Kidney capillary endothelial cell (primary cell): ENCODE measurements around the gene RALGAPA2.
A peak's percentile ranks its signal among the peaks of the same experiment; 100 is the strongest.
"Not testable (repeated sequence)": the region's sequence is repeated elsewhere in the genome, so short reads cannot be mapped to it uniquely, and the experiment has no call there.

ENCODE experiments used
- DNase-seq: peaks from one replicate; pipeline ENCODE4 v3.0.0-alpha.2; 2018; ENCODE audit warnings: low spot score

RALGAPA2 gene

DNA sequence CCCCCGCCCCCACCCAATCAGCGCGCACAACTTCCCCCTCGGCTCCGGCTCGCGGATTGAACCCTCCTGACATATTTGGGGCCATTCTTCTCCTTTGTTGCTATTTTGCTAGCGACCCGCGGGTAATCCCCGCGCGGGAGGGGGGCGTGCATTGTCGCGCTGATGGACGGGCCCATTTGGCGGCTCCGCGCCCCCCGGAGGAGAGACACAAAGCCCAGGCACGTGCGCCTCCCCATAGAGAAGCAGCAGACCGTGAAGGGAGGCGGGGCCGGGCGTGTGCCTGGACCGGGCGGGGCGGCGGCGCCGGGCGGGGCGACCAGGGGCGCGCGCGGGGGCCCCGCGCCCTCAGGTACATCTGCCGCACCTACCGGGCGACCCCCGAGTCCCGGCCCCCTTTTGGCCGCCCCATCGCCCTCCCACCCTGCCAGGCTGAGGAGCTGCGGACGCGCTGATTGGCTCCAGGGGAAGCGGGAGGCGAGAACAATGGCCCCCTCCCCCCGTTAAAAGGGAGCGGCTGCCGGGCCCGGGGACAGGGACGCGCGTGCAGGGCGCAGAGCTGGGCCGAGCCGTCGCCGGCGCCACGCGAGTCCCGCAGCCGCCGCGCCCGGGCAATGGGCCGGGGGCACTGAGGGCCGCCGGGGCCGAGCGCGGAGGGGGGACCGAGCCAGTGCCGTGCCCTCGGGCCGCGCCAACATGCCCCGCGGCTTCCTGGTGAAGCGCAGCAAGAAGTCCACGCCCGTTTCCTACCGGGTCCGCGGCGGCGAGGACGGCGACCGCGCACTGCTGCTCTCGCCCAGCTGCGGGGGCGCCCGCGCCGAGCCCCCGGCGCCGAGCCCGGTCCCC lies 344.6 kb downstream of the RALGAPA2 start, which contains the start of gene INSM1:
TSS of gene INSM1 (plus strand) at position 530 of the 843 bp plus-strand sequence. CDS start at position 694, 164 bp downstream.
- DNase-seq, result no peak

DNA sequence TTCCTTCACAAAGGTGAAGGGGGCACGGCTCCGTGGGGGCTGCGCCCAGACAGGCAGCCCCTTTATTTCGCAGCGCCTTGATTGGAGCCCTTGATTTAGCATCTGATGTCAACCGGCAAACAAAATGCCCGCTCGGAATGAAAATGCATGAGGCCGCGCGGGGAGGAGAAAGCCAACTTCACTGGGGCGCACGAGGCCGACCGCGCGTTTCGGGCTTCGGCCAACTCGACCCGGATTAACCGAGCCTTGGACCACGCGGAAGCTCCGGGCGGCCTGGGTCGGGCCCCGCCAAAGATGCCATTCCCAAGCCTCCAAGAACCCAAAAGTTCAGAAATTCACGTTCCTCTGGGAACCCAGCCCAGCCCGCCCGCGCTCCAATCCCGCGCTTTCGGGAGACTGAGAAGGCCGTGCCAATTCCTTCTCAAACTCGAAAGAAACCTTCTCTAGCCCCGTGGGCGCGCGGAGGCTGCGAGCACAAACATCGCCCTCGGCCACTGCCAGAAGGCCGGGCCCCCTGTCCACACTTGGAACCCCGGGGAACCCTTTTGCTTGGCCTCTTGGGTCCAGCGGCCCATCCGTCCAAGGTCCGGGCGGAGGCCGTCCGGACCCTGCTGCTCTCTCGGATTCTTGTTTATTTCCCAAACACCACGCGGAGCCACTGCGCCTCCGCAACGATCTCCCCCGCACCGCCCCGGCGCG lies 345.4 kb downstream of the RALGAPA2 start:
- DNase-seq, result no peak

DNA sequence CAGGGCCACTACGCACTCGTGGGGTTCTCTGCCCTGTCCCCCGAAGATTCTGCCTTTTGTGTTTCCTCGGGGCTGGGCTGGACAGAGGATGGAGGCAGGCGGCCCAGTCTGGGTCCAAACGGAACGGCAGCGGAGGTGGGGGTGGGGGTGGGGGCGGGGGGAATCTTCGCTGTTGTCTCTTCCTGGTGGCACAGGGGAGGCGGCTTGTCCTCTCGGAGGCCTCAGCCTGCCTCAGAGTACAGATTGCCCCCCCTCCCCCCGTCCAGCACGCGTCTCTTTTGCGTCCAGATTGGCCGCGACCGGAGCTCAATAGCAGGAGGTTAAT lies 345.9 kb downstream of the RALGAPA2 start:
- no peak for DNase-seq

DNA sequence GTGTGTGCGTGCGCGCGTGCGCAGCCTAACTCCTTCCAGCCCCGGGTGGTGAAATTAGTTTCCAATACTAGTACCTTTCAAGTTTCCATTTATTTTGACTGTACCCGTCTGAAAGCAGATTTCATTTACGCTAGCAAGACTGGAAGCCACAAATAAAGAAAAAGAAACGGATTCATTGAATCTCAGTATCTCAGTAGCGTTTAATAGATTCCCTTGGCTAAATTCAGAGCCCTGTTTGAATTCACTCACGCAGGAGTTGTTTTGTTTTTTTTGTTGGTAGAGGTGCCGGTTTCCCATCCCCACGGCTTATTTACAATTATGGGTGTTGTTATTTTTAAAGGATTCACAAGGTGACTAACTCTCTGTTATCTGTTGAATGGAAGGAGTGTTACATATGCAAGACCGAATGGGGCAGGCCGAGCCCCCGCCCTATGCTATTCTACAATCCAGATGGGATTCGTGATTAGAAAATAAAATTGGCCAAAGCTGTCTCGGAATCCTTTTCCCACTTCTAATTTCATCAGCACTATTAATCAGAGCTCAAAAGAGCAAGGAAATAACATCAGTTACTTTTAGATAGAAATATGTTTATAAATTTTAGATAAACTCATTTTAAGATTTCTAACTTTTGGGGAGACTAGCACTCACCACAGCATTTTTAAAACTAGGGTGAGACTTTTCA lies 346.8 kb downstream of the RALGAPA2 start:
- no peak for DNase-seq

DNA sequence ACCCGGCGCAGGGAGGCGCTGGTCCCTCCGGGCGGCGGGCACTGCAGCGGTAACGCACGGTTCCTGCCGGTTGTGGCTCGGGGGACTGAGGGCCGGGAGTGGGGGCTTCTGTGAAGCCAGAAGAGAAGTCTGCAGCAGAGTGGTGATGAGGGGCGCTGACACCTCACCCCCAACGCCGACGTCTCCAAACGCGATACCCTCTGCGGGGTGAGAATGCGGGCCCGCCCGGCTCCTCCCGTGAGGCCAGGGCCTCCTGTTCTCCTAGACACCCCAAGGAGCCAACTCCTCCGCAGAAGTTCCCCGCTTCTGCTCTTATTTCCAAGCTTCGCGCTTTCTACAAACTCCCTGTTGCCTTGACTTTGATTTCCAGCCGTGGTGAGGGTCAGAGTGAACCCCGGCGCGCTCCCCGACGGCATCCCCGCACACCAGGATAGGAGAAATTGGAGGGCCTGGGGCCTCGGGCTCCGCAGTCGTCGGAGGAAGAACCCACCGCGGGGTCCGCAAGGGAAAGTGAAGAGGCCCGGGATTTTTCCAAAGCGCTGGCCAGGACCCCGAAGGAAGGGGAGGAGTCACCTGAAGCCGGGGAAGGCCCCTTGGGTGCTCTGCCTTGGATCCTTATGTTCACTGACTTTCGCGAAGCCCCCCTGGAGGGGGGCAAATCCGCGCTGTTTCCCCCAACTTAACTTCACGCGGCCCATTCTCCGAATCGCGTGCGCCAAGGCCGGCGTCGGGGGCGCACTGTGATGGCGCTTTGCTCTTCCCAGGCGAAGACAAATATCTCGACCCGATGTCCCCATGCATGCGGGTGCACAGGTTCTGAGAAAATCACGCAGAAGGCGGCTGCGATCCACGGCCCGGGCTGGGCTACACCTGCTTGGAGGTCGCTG lies 347.6 kb downstream of the RALGAPA2 start:
- no peak for DNase-seq

DNA sequence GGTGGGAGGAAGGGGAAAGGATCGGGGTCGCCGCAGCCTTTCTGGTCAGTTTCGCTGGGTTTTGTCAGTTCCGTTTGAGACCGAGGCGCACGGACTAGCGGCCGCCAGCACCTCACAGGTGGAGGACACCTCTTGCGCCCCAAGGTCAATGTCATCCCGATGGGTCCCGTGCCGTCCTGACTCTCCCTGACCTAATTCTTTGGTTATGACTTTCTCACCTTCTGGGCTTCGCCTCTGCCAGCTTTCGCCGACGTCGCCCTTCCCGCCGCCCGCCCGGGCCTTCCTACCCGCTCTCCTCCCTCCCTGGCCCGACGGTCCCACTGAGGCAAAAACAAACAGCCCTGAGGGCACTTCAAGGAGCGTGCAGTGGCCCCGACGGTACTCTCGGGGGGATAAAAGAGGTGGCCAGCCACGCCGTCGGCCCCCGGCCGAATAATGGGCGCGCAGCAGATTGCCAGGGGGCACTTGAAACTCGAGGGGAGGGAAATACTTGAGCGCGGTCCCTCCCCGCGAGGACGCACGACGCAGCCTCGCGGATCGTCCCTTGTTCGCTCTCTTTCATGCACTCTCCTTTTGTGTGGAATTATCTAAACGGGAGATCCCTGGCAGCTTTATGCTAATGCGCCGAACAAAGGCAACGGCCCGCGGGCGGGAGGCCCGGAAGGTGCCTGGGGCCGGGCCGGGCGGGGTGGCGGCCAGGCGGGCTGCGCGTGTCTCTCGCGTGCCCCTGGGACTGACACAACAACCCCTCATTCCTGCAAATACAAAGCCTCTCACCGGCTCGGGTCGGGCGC lies 348.4 kb downstream of the RALGAPA2 start:
- no peak for DNase-seq

DNA sequence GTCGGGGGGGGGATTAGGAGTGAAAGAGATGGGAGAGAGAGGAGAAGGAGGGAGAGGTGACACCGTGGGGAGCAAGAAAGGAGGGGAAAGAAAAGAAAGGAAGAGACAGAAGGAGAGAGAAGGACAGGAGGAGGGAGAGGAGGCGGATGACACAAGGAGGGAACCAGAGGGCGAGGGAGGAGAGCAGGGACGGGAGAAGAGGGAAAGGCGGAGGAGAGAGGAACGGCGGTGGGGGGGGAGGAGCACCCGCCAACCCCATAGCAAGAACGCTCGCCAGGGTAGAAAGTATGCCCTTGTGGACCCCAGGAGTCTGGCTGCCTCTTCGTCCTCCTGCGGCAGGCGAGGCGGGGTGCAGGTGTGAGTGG lies 349.0 kb downstream of the RALGAPA2 start:
- DNase-seq, result no peak

DNA sequence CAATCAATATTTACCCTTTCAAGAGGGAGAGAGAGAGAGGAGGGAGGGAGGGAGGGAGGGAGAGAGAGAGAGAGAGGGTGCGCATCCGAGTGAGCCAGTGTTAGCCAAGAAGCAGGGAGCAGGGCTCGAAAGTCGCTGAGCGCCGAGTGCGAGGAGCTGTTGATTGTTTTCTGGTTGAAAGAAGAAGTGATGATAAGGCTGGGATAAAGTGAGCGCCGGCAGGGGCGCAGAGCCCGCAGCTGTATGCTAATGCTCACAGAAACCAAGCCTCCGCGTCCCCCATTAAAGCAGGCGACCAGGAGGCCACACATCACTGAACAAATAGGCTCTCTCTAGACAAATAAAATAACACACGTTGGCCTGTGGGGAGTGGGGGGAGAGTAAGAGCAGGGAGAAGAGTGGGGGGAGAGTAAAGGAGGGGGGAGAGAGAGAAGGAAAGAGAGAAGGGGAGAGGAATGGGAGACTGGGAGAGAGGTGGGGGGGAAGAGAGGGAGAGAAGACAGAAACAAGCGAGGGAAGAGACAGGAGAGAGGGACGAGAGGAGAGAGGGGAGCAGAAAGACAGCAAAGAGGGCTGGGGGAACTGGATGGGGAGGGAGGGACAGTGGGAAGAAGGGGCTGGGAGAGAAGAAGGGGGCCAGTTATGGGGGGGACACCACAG lies 349.5 kb downstream of the RALGAPA2 start:
- DNase-seq, result no peak

DNA sequence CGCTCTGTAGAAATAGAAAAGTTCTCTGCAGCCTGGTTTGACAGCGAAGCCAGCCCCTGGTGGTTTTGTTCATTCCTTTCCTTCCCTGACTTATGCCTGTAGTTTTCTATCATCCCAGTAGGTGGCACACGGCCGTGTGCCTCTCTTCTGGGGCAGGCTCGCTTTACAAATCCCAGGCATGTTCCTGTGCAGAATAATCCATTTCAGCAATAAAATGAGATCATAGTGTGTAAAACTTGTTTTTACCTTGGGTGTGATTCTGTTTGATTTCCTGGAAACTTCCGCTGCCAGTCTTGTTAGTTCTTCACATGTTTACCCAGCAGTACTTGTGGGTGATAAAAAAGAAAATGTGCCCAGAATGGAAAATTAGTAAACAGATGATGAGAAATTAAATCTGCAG lies 352.0 kb downstream of the RALGAPA2 start:
- peak; percentile 65 for DNase-seq

DNA sequence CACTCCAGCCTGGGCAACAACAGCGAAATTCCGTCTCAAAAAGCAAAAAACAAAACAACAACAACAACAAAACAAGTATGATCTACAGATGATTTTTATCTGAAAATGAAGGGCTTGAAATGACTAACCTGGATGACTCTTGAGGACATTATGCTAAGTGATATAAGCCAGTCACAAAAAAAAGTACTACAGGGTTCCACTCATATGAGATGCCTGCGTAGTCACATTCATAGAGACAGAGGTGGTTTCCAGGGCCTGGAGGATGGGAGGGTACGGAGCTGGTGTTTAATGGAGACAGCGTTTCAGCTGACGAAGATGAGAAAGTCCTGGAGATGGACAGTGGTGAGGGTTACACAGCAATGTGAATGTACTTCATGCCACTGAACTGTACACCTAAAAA lies 352.8 kb downstream of the RALGAPA2 start:
- no peak for DNase-seq

DNA sequence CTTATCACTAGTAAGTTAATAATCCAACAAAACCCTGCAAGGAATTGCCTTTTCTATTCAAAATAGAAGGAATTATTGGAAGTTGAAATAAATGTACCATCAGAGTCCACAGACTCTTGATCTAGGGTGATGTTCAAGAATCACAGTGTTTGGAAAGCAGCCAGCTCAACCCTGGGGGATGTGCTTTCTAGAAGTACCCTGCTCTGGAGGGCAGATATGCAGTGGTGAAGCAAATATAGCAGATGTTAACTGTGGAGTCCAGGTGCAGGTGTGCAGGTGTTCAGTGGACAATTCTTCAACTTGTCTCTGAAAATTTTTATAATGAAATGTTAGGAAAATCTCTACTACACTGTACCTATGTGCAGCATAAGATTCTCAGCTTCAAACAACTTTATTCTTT lies 353.6 kb downstream of the RALGAPA2 start:
- no peak for DNase-seq

DNA sequence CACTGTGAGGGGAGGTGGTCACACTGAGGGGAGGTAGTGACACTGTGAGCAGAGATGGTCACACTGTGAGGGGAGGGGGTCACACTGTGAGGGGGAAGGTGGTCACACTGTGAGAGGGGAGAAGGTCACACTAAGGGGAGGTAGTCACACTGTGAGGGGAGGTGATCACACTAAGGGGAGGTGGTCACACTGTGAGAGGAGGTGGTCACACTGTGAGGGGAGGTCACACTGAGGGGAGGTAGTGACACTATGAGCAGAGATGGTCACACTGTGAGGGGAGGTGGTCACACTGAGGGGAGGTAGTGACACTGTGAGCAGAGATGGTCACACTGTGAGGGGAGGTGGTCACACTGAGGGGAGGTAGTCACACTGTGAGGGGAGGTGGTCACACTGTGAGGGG lies 356.9 kb downstream of the RALGAPA2 start:
- not testable (repeated sequence) for DNase-seq

DNA sequence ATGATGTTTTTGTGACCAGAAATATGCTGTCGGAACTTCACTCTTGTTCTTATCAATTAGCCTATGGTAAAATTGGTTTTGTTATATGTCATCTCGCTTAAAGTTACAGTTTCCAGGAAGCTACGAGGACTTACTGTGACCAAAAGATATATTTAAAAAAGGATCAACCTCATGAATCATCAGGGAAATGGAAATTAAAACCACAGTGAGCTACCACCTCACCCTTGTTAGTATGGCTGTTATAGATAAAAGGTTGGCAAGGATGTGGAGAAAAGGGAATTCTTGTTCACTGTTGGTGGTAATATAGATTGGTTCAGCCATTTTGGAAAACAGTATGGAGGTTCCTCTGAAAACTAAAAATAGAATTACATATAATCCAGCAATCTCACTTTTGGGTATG lies 358.9 kb downstream of the RALGAPA2 start:
- no peak for DNase-seq

DNA sequence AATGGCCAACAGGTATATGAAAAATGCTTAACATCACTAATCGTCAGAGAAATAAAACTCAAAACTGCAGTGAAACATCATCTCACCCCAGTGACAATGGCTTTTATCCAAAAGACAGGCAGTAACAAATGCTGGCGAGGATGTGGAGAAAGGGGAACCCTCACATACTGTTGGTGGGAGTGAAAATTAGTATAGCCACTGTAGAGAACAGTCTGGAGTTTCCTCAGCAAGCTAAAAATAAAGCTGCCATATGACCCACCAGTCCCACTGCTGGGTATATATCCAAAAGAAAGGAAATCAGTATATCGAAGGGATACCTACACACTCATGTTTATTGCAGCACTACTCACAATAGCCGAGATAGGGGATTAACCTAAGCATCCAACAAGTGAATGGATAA lies 368.0 kb downstream of the RALGAPA2 start:
- DNase-seq, result no peak

DNA sequence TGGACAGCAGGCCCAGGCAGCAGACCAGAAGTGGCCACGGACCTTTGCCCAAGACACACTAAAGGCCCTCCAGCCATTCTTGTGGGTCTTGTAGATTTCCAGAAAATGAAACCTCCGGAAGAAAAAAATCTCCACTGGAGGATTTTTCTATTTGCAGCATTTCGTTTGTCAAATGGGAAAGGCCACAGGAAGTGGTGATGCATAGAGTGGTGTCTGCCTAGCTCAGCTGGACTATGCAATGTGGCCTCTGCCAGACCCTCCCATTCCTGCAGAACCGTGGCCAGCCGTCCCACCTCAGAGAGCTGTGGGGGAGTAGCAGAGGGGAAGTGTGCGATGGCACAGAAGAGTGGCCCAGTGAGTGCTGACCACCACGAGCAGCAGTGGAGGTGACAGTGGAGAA lies 368.5 kb downstream of the RALGAPA2 start:
- DNase-seq, result no peak
